GM10266 (cell line): ENCODE measurements around the gene MEF2D.

Source experiments
- DNase-seq: peaks from one replicate; pipeline ENCODE4 v3.0.0; 2012; ENCODE audit errors: extremely low spot score
- TF ChIP-seq, protein P1 (sequence below): IDR thresholded peaks from 2 replicates; pipeline ENCODE4 v1.5.1; 2012; ENCODE audit warnings: mild to moderate bottlenecking, low read depth; ENCODE audit not compliant: control insufficient read depth, insufficient read depth; ENCODE audit errors: missing control alignments

The MEF2D gene

DNA sequence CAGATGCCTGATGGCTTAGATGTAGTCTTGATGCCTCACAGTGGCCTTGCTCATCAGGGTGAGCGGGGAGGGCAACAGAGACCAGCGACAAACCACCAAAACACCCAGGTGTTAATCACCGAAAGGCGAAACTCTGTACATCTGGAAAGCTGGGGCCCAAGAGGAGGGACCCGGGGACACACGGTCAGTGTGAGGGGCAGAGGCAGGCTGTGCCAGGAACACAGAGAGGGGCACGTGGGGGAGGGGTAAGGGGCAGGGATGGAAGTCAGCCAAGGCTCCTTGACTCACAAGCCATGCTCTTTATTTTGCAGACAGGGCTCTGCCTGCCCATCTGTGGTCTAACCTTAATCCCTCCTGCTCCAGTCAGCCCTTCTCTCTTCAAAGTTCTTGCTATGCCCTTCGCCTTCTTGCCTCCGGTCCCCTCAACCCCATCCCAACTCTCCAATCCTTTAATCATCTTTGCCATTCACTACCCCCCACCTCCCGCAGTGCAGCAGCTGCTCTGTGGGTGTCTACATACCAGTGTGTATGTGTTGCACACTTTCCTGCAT, 4.3 kb downstream of the MEF2D start:
- TF ChIP-seq, protein P1, sequence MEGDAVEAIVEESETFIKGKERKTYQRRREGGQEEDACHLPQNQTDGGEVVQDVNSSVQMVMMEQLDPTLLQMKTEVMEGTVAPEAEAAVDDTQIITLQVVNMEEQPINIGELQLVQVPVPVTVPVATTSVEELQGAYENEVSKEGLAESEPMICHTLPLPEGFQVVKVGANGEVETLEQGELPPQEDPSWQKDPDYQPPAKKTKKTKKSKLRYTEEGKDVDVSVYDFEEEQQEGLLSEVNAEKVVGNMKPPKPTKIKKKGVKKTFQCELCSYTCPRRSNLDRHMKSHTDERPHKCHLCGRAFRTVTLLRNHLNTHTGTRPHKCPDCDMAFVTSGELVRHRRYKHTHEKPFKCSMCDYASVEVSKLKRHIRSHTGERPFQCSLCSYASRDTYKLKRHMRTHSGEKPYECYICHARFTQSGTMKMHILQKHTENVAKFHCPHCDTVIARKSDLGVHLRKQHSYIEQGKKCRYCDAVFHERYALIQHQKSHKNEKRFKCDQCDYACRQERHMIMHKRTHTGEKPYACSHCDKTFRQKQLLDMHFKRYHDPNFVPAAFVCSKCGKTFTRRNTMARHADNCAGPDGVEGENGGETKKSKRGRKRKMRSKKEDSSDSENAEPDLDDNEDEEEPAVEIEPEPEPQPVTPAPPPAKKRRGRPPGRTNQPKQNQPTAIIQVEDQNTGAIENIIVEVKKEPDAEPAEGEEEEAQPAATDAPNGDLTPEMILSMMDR = no peak
- DNase-seq = no peak

DNA sequence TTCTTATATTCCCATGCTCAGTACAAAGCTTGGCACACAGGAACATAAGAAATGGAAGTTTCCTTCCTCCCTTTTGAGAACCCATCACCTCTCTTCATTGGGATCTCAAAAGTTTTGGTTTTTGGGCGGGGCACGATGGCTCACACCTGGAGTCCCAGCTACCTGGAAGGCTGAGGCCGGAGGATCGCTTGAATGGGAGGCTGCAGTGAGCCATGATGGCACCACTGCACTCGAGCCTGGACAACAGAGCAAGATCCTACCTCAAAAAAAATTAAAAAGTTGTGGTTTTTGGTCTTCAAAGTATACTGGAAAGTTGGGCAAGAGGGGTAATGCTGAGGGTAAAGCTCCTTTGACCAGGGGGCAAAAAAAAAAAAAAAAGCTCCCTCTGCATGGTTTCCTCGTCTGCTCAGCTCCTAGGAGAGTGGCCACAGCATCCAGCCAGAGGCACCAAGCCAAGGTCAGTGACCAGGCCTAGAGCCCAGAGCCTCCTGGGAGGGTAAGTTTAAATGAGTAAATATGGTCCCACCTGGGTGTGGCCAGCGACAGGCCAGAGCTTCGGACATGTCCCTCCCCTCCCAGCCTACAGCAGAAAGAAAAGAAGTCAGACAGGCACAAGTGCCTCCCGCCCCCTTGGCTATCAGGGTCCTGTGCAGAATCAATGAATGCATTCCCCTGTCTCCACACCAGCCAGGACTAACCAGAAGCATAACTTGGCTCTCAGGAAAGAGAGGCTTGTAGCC, 5.0 kb downstream of the MEF2D start:
- DNase-seq = no peak
- TF ChIP-seq, protein P1 = no peak

DNA sequence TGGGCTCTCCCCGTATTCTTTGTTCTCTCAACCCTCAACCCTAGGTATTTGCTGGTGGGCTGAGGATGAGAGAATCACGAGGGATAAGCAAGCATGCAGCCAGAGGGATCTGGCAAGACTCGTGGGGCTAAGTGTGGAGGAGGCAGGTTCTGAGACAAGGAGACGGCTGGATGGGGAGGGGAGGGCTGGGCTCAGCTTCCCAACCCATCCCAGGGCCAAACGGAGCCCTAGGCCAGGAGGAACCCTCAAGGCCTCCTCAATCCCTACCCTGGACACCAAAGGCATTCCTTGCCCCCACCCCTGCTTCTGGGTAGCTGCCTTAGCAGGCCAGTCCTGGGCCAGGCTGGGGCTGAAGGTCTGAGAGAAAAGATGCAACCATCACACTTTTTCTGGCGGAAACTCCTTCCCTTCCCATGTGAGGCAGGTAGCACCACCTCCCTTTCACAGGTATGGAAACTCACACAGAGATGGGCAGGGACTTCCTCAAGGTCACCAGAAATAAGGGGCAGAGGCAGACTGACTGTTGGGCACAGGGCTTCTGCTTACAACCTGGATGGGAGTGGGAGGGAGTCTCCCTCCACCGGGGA, 6.2 kb downstream of the MEF2D start:
- no peak for DNase-seq
- TF ChIP-seq, protein P1 = no peak

DNA sequence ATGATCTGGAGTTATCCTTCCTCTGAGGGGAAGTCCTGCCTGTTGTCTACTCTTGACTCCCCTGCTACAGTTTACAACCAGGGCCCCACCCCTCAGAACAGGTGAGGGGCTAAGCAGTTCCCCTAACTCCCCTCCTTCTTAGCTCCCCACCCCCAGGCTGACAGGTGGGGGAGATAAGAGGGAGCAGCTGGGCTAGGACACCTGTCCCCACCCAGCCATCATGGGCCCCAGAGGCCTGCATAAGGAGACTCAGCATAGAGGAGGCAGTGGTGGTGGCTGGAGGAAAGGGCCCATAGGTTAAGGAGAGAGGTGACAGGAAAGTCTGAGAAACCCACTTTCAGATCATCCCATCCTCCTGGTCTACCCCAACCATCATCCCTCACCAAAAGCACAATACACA, 6.8 kb downstream of the MEF2D start:
- TF ChIP-seq, protein P1 = no peak
- no peak for DNase-seq

DNA sequence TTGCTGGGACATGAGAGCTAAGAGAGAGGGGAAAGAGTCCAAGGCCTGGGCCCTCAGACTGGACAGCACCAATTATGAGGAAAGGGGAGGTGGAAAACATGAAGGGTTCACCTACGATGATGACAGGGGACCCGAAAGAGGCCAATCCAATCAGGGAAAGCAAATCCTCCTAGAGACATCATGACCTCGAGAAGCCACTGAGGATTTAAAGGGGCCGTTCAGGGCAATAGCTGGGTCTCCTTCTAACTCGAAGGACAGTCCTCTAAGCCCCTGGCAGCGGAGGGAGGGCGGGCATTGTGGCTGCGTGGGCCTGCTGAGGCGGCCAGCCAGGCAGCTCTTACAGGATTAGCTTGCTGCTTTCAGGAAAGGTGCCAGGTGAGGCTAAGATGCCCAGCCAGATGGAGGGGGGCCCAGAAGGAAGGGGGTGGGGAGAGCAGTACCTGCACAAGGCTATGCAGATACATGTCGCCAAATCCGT, 7.4 kb downstream of the MEF2D start:
- TF ChIP-seq, protein P1 = no peak
- peak; percentile 49 for DNase-seq

DNA sequence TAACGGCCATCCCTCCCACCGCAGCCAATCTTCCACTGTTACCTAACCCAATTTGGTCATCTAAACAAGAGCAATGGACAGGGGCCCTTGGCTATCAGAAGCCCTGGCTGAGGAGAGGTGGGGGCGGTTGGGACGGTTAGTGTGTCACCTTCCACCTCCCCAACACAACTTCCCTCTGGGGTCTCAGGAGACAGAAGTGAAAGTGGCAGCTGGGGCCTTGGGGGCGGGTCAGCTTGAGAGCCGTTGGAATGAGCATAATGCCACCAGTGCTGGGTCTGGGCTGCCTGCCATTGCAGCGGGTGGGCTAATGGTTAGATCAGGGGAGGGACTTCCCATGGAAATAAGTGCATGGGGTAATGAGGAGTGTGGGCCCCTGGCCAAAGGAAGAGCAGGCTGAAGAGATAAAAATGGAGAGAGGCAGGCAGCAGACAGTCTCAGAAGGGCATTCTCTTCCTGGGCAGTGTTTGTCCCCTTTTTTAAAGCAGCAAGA, 7.9 kb downstream of the MEF2D start:
- peak; percentile 38 for DNase-seq
- TF ChIP-seq, protein P1 = no peak
